ENCODE data around the gene FAM120A. TPM values are rescaled to one million over a fixed set of nuclear protein-coding genes. Genes with fewer than 3 reads are reported as not detected.
A peak's percentile ranks its signal among the peaks of the same experiment; 100 is the strongest.

The FAM120A gene
- total RNA-seq, 6 experiments from 2014 or later = 61.9 to 92.1 (median 76.0) TPM

DNA sequence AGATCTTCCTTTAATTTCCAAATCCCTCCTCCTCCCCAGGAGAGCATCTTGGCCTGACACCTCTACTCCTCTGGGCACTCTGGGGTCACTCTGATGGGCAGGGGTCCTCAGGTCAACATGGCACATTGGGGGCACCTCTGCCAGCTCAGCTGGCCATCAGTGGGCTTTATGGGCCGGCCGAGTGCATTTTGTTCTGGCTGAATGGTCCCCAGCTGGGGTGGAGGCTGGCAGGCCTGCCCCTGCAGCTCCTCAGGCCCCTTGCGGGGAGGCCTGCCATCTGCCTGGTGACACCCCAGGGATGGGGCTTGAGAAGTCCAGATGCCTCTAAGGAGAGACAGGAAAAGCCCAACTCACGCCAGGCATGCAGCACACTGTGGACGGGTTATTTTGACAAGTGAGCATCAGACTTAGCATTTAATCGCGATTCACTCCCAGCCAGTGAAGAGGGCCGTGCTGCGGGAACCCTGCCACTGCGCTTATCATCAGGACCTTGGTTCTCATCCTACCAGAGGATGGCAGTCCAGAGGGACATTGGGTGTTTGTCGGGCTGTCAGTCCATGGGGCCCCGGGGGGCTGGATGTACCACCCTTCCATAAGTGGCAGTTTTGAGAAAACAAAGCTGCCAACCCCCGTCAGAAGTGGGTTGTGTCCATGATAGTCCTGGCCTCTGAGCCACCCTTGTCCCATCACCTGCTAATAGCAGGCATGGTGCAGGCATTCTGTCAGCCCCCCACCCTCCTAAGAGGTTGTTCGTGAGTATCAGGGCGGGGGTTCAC is 146.6 kb downstream of the FAM120A start:
- no peak for ATAC-seq
- TF ChIP-seq POLR2A (IDR thresholded peaks at IDR 0.05) = no peak
- TF ChIP-seq, protein P1, sequence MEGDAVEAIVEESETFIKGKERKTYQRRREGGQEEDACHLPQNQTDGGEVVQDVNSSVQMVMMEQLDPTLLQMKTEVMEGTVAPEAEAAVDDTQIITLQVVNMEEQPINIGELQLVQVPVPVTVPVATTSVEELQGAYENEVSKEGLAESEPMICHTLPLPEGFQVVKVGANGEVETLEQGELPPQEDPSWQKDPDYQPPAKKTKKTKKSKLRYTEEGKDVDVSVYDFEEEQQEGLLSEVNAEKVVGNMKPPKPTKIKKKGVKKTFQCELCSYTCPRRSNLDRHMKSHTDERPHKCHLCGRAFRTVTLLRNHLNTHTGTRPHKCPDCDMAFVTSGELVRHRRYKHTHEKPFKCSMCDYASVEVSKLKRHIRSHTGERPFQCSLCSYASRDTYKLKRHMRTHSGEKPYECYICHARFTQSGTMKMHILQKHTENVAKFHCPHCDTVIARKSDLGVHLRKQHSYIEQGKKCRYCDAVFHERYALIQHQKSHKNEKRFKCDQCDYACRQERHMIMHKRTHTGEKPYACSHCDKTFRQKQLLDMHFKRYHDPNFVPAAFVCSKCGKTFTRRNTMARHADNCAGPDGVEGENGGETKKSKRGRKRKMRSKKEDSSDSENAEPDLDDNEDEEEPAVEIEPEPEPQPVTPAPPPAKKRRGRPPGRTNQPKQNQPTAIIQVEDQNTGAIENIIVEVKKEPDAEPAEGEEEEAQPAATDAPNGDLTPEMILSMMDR (IDR thresholded peaks at IDR 0.05) = no peak
- Histone ChIP-seq H3K4me1 (no peaks in the 10 kb centered on the region), H3K36me3 (no peaks in the 10 kb centered on the region), H3K27me3 (no peaks in the 10 kb centered on the region), H3K9me3 (no peaks in the 10 kb centered on the region), H3K27ac (no peak overlapping the region), H3K4me3 (no peak overlapping the region)
- DNase-seq = peak in 1 of 3 donors; percentile 29
- WGBS (ENCODE audit: insufficient coverage, low coverage, low lambda C conversion rate, missing lambda C conversion rate) = 100% methylated on average over 1 of the region's 15 CpGs
- intact Hi-C loops (cut with DNase I) = no loop called here

DNA sequence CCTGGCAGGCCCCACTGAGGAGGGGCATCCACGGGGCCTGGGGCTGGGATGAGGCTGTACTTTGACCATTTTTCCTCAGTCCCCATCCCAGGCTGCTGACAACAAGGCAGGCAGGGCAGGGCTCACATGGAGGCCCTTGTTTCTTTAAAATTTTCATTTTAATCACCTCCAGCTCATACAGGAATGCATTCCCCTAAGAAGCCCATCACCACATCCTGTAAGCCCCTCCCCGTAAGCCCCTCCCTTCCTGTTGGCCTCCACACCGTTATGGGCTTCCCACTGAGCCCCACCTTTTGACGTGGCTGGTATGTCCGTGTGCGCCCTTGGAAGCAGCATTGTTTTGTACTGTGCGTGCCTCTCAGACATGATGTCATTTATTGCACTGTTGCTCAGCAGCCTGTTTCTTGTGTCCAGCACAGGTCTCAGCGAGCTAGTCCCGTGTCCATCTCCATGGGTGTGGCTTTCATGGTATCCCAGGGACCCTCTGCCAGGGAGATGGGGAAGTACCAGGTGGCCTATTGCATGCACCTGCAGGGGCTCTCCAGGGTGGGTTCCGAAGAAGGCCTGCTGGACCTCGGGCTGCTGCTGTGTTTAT is 147.3 kb downstream of the FAM120A start:
- TF ChIP-seq, protein P1 (IDR thresholded peaks at IDR 0.05) = no peak
- TF ChIP-seq POLR2A (IDR thresholded peaks at IDR 0.05) = no peak
- no peaks in the 10 kb centered on the region for H3K36me3 ChIP-seq
- ATAC-seq = no peak
- intact Hi-C loops (cut with DNase I) = no loop called here
- H3K4me1 ChIP-seq = no peaks in the 10 kb centered on the region
- peak in 1 of 3 donors; percentile 26 for DNase-seq
- no peak overlapping the region for H3K4me3 ChIP-seq
- H3K27me3 ChIP-seq = no peaks in the 10 kb centered on the region
- WGBS (ENCODE audit: insufficient coverage, low coverage, low lambda C conversion rate, missing lambda C conversion rate) = 71% methylated on average over 9 of the region's 11 CpGs
- no peak overlapping the region for H3K27ac ChIP-seq
- no peaks in the 10 kb centered on the region for H3K9me3 ChIP-seq

DNA sequence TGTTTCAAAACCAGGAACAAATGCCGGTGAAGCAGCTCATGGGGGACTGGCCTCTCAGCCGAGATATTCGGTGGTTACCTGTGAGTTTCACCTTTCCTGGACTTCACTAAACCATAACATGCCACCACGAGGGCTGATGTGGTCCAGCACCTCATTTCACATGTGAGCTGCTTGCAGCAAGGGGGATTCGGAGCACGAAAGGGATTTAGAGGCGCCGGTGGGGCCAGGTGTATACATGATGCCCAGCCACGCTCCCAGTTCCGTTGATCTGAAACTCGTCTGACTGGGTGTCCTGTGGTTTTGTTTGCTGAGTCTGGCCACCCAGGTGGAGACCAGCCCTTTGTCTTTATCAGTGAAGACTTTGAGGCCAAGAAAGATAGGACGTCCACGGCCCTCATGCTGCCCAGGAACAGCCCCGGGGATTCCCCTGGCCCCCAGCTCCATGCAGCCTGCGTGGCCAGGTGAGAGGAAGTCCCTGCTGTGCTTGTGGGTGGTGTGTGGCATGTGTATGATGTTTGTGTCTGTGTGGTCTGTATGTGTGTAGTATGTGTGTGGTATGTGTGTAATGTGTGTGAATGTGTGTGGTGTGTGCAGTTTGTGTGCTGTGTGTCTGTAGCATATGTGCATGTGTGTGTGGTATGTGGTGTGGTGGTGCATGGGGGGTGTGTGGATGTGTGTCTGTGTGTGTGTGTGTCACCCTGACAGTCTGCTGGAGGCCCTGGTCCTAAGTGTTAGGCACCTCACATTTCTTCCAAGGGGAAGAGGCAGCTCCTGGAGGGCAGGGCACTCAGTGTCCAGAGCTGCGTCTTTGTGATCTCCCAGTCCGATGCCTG is 148.3 kb downstream of the FAM120A start:
- TF ChIP-seq, protein P1 (IDR thresholded peaks at IDR 0.05) = no peak
- no peak for TF ChIP-seq POLR2A (IDR thresholded peaks at IDR 0.05)
- H3K4me3 ChIP-seq = no peak overlapping the region
- no peak overlapping the region for H3K27ac ChIP-seq
- H3K27me3 ChIP-seq = no peaks in the 10 kb centered on the region
- no peaks in the 10 kb centered on the region for H3K36me3 ChIP-seq
- 64% methylated on average over 4 of the region's 17 CpGs for WGBS (ENCODE audit: insufficient coverage, low coverage, low lambda C conversion rate, missing lambda C conversion rate)
- ATAC-seq = peak in 1 of 4 donors; percentile 16
- peak in 1 of 3 donors; percentile 16 for DNase-seq
- no peaks in the 10 kb centered on the region for H3K9me3 ChIP-seq
- intact Hi-C loops (cut with DNase I) = no loop called here
- H3K4me1 ChIP-seq = no peaks in the 10 kb centered on the region

GRCh38 chr9:93600504-93600903 is 149.0 kb downstream of the FAM120A start:
- Histone ChIP-seq H3K9me3 (no peaks in the 10 kb centered on the region), H3K27me3 (no peaks in the 10 kb centered on the region), H3K36me3 (no peaks in the 10 kb centered on the region), H3K4me3 (no peak overlapping the region), H3K4me1 (no peaks in the 10 kb centered on the region), H3K27ac (no peak overlapping the region)
- no CpG with 5 or more reads among the region's 3 CpGs for WGBS (ENCODE audit: insufficient coverage, low coverage, low lambda C conversion rate, missing lambda C conversion rate)
- intact Hi-C loops (cut with DNase I) = no loop called here
- TF ChIP-seq, protein P1 (IDR thresholded peaks at IDR 0.05) = no peak
- no peak for TF ChIP-seq POLR2A (IDR thresholded peaks at IDR 0.05)
- peak in 1 of 4 donors; percentile 10 for ATAC-seq
- DNase-seq = peak in 1 of 3 donors; percentile 24
